Right kidney (tissue), 1 donor: ENCODE data around the gene SCGB3A1.

ENCODE experiments used
- DNase-seq: peaks from one replicate; pipeline ENCODE4 v3.0.0-alpha.2; 2016

Gene SCGB3A1

GRCh38 chr5:180589771-180590542, 1.3 kb downstream of the SCGB3A1 start:
- DNase-seq, result peak; percentile 56

- DNase-seq, result no peak
Measured at GRCh38 chr5:180586870-180587269, 4.4 kb downstream of the SCGB3A1 start.

GRCh38 chr5:180586204-180586603, 5.1 kb downstream of the SCGB3A1 start:
- DNase-seq, result no peak

GRCh38 chr5:180583738-180584137, 7.6 kb downstream of the SCGB3A1 start:
- no peak for DNase-seq

GRCh38 chr5:180580681-180581080, 10.6 kb downstream of the SCGB3A1 start:
- no peak for DNase-seq

- no peak for DNase-seq
Measured at GRCh38 chr5:180575571-180575970, 15.7 kb downstream of the SCGB3A1 start.

GRCh38 chr5:180568914-180569313, 22.4 kb downstream of the SCGB3A1 start:
- DNase-seq, result no peak

- no peak for DNase-seq
Measured at GRCh38 chr5:180563994-180564393, 27.3 kb downstream of the SCGB3A1 start.

- no peak for DNase-seq
Measured at GRCh38 chr5:180558232-180558631, 33.1 kb downstream of the SCGB3A1 start.

- DNase-seq, result no peak
Measured at GRCh38 chr5:180557217-180557809, 34.0 kb downstream of the SCGB3A1 start.

GRCh38 chr5:180555168-180555921, 36.0 kb downstream of the SCGB3A1 start:
- DNase-seq, result no peak

- DNase-seq, result no peak
Measured at GRCh38 chr5:180553530-180553929, 37.8 kb downstream of the SCGB3A1 start.

- no peak for DNase-seq
Measured at GRCh38 chr5:180548563-180548962, 42.7 kb downstream of the SCGB3A1 start.

GRCh38 chr5:180545248-180545647, 46.1 kb downstream of the SCGB3A1 start:
- no peak for DNase-seq

- no peak for DNase-seq
Measured at GRCh38 chr5:180541710-180542109, 49.6 kb downstream of the SCGB3A1 start.
